ENCODE data around the gene CFAP20DC. TPM values are rescaled to one million over a fixed set of nuclear protein-coding genes. Genes with fewer than 3 reads are reported as not detected.

CFAP20DC gene
- total RNA-seq, 4 donors from 2014 or later: 0.13 to 1.6 (median 0.35) TPM; not detected in 1

- no peaks in the 10 kb centered on the region for H3K9me3 ChIP-seq
- H3K4me3 ChIP-seq: no peak overlapping the region
- H3K36me3 ChIP-seq: no peaks in the 10 kb centered on the region
- H3K27ac ChIP-seq: no peak overlapping the region
- no peaks in the 10 kb centered on the region for H3K4me1 ChIP-seq
- TF ChIP-seq POLR2AphosphoS5 (IDR thresholded peaks at IDR 0.05) (no peak), CTCF (IDR thresholded peaks at IDR 0.05) (no peak), EP300 (IDR thresholded peaks at IDR 0.05) (no peak), POLR2A (IDR thresholded peaks at IDR 0.05) (no peak)
- no peak for ATAC-seq
- no peaks in the 10 kb centered on the region for H3K27me3 ChIP-seq
Observed at GRCh38 chr3:58840949-58841348, 208.9 kb downstream of the CFAP20DC start.

DNA sequence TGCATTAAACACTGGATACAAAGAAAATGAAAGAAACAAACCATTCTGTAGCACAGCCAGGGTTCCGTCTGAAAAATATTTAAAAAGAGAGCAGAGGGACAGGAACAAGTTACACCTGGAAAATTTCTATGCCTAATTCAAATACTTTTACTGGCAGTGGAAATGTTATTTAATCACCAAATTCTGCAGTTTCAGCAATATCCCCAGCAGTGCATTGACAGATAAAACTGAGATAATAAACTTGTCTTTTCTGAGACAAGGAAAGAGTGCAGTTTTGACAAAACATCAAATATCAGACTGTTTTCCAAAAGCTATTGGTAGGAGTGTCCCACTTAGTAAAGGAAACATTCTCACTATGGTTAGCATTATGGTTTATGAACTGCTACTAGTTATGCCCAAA, 209.9 kb downstream of the CFAP20DC start:
- TF ChIP-seq EP300 (IDR thresholded peaks at IDR 0.05) (no peak), POLR2A (IDR thresholded peaks at IDR 0.05) (no peak), POLR2AphosphoS5 (IDR thresholded peaks at IDR 0.05) (no peak), CTCF (IDR thresholded peaks at IDR 0.05) (no peak)
- H3K36me3 ChIP-seq: no peaks in the 10 kb centered on the region
- H3K27me3 ChIP-seq: no peaks in the 10 kb centered on the region
- 47 to 50% methylated on average over 1 of the region's 1 CpG for WGBS, 2 donors (ENCODE audit: low coverage in 1 of 2)
- no peak for ATAC-seq
- no peaks in the 10 kb centered on the region for H3K4me1 ChIP-seq
- no peaks in the 10 kb centered on the region for H3K9me3 ChIP-seq
- H3K4me3 ChIP-seq: no peak overlapping the region
- no peak overlapping the region for H3K27ac ChIP-seq

DNA sequence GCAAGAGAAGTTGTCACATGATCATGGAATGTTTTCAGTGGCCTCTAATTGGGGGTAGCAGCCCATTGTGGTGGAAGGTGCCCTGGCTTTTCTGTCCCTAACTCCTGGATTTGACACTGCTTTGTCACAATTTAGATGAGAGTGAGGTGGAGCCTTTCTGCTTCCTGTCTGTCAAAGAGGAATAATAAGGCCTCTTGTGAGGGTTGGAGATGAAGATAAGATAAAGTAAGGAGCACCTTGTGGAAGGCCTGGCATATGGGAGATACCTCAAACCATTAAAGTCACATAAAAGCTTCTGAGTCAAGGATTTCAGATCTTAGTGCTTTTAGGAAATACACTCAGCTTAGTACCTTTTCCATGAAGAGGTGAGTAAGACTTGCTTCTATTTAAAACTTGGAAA, 210.6 kb downstream of the CFAP20DC start:
- ATAC-seq: no peak
- no peak overlapping the region for H3K4me3 ChIP-seq
- TF ChIP-seq EP300 (IDR thresholded peaks at IDR 0.05) (no peak), CTCF (IDR thresholded peaks at IDR 0.05) (no peak), POLR2AphosphoS5 (IDR thresholded peaks at IDR 0.05) (no peak), POLR2A (IDR thresholded peaks at IDR 0.05) (no peak)

GRCh38 chr3:58837856-58838255, 212.0 kb downstream of the CFAP20DC start:
- Histone ChIP-seq H3K36me3 (no peaks in the 10 kb centered on the region), H3K27me3 (no peaks in the 10 kb centered on the region), H3K9me3 (no peaks in the 10 kb centered on the region), H3K4me3 (no peak overlapping the region), H3K4me1 (no peaks in the 10 kb centered on the region), H3K27ac (no peak overlapping the region)
- WGBS, 2 donors (ENCODE audit: low coverage in 1 of 2): 70 to 83% methylated on average over 4 of the region's 4 CpGs
- no peak for ATAC-seq
- TF ChIP-seq CTCF (IDR thresholded peaks at IDR 0.05): no peak
- no peak for TF ChIP-seq POLR2AphosphoS5 (IDR thresholded peaks at IDR 0.05)
- no peak for TF ChIP-seq EP300 (IDR thresholded peaks at IDR 0.05)
- no peak for TF ChIP-seq POLR2A (IDR thresholded peaks at IDR 0.05)

More for the DNA sequence above, 210.6 kb downstream of the CFAP20DC start:
- Histone ChIP-seq H3K27me3 (no peaks in the 10 kb centered on the region), H3K36me3 (no peaks in the 10 kb centered on the region), H3K9me3 (no peaks in the 10 kb centered on the region), H3K27ac (no peak overlapping the region), H3K4me1 (no peaks in the 10 kb centered on the region)

- 75 to 80% methylated on average over 2 to 3 of the region's 3 CpGs for WGBS, 2 donors (ENCODE audit: low coverage in 1 of 2)
- H3K36me3 ChIP-seq: no peaks in the 10 kb centered on the region
- no peak overlapping the region for H3K27ac ChIP-seq
- H3K27me3 ChIP-seq: no peaks in the 10 kb centered on the region
- no peak overlapping the region for H3K4me3 ChIP-seq
- TF ChIP-seq EP300 (IDR thresholded peaks at IDR 0.05) (no peak), POLR2AphosphoS5 (IDR thresholded peaks at IDR 0.05) (no peak), POLR2A (IDR thresholded peaks at IDR 0.05) (no peak), CTCF (IDR thresholded peaks at IDR 0.05) (no peak)
- H3K9me3 ChIP-seq: no peaks in the 10 kb centered on the region
- no peaks in the 10 kb centered on the region for H3K4me1 ChIP-seq
- ATAC-seq: no peak
Observed at GRCh38 chr3:58837141-58837843, 212.5 kb downstream of the CFAP20DC start.

Measured in gastroesophageal sphincter (tissue), 4 donors.